GM12891 (cell line): ENCODE results near the gene APOL6.

ENCODE experiments used
- DNase-seq: peaks from one replicate; pipeline ENCODE4 v3.0.0; 2011; ENCODE audit warnings: low spot score; ENCODE audit not compliant: insufficient read length
- FAIRE-seq: peaks from 2 replicates; lab custom pipeline; 2011; peaks lifted over from hg19 to GRCh38; lab: Jason Lieb, UNC
- PAX5 ChIP-seq: IDR thresholded peaks from 2 replicates; pipeline ENCODE4 v1.6.1; 2011; ENCODE audit warnings: low read length, moderate library complexity, mild to moderate bottlenecking; ENCODE audit not compliant: insufficient read depth, severe bottlenecking
- POLR2A ChIP-seq: IDR thresholded peaks from 2 replicates; pipeline ENCODE4 v1.6.1; 2011; ENCODE audit warnings: low read depth, low read length, control low read depth
- POLR2AphosphoS5 ChIP-seq: IDR thresholded peaks from 2 replicates; pipeline ENCODE4 v1.6.1; 2011; ENCODE audit warnings: low read depth, low read length, control low read depth
- POU2F2 ChIP-seq: IDR thresholded peaks from 2 replicates; pipeline ENCODE4 v1.6.1; 2011; ENCODE audit warnings: low read depth, mild to moderate bottlenecking, control low read depth, low read length, moderate library complexity
- SPI1 ChIP-seq: IDR thresholded peaks from 2 replicates; pipeline ENCODE4 v1.6.1; 2011; ENCODE audit warnings: low read depth, low read length, control low read depth
- TAF1 ChIP-seq: IDR thresholded peaks from 2 replicates; pipeline ENCODE4 v1.6.1; 2011; ENCODE audit warnings: low read depth, low read length, control low read depth

APOL6 gene

DNA sequence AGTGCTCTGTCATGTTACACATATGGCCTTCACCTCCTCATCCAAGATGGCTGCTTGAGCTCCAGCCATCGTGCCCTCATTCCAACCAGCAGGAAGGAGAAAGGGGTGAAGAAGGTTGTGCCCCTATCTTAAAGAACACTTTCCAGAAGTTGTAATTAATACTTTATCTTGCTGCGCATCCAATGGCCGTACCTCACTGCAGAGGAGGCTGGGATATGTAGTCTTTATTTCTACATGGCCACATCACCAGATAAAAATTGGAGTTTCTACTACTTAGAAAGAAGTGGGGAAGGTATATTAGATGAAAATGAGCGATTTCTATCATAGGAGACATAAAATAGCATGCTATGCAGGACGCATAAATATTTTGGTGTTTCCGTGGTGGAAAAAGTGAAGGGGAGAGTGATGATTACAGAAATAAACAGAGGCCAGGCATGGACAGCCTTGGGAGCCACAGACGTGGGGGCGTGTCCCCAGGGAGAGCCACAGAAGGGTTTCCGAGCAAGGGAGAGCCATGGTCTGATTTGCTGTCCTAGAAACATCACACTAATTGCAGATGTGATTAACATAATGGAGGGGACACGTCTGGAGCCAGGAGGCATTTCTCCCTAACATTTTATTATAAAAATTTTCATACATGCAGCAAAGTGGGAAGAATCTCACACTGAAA is 22.3 kb upstream of the APOL6 start:
- FAIRE-seq (no peak), DNase-seq (no peak)
- TF ChIP-seq PAX5 (no peak), POU2F2 (no peak), TAF1 (no peak), POLR2A (no peak), SPI1 (no peak), POLR2AphosphoS5 (no peak)

- TF ChIP-seq SPI1 (no peak), POLR2AphosphoS5 (no peak), TAF1 (no peak), POU2F2 (no peak), PAX5 (no peak), POLR2A (no peak)
- DNase-seq = peak; percentile 25
- peak; percentile 90 for FAIRE-seq
Measured at GRCh38 chr22:35627267-35628041, 20.8 kb upstream of the APOL6 start.

GRCh38 chr22:35628732-35629131 is 19.5 kb upstream of the APOL6 start:
- FAIRE-seq = no peak
- no peak for DNase-seq
- no peak for TF ChIP-seq SPI1
- TF ChIP-seq TAF1 = no peak
- TF ChIP-seq PAX5 = no peak
- no peak for TF ChIP-seq POLR2A
- TF ChIP-seq POLR2AphosphoS5 = no peak
- TF ChIP-seq POU2F2 = no peak

GRCh38 chr22:35629406-35630216 is 18.6 kb upstream of the APOL6 start:
- FAIRE-seq (peak; percentile 52), DNase-seq (peak; percentile 31)

DNA sequence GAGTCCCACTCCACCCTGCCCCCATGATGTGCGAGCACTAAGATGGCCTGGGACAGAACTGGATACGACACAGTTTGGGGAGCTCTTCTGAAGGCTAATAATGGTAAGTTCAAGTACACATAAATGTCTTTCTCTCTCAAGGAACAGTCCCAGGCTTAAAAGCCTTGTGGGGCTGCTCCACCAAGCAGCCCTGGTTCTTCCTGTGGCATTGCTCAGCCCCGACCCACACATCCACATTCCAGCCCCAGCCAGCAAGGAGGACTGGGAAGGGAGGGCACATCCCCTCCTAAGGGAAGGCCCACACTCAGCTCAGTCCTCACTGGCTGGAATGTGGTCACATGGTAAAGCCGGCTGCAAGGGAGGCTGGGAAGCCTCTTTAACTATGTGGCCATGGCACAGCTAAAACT is 17.9 kb upstream of the APOL6 start:
- TF ChIP-seq SPI1 (no peak), PAX5 (no peak), TAF1 (no peak), POLR2A (no peak), POU2F2 (no peak), POLR2AphosphoS5 (no peak)
- no peak for FAIRE-seq
- DNase-seq = no peak

More at GRCh38 chr22:35629406-35630216, 18.6 kb upstream of the APOL6 start:
- TF ChIP-seq POU2F2 = peak; percentile 81
- TF ChIP-seq POLR2A = no peak
- TF ChIP-seq SPI1 = peak; percentile 63
- no peak for TF ChIP-seq TAF1

GRCh38 chr22:35630891-35631290 is 17.4 kb upstream of the APOL6 start:
- TF ChIP-seq TAF1 (no peak), PAX5 (no peak), POLR2AphosphoS5 (no peak), SPI1 (no peak), POU2F2 (no peak), POLR2A (no peak)
- DNase-seq (no peak), FAIRE-seq (no peak)

DNA sequence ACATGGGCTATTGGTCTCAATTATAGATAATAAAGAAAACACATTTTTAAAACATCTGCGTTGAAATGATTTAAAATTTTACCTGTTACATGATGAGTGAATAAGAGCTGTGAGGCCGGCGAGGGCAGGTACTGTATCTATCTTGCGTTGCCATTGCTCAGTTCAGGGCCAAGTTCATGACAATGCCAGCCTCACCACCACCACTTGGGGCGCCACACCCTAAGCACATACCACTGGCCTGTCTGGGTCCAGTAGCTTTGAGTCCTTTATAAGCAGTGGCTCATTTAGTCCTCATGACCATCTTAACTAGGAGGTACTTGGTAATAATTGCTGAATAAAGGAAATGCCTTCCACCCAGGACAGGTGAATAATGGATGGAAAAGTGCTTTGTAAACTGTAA is 16.6 kb upstream of the APOL6 start:
- FAIRE-seq = peak; percentile 80
- peak; percentile 37 for DNase-seq
- TF ChIP-seq POLR2A = no peak
- no peak for TF ChIP-seq PAX5
- no peak for TF ChIP-seq POLR2AphosphoS5

- no peak for DNase-seq
- FAIRE-seq = peak; percentile 43
- TF ChIP-seq POU2F2 (no peak), POLR2AphosphoS5 (no peak), TAF1 (no peak), PAX5 (no peak), POLR2A (no peak), SPI1 (no peak)
Measured at GRCh38 chr22:35632935-35633334, 15.3 kb upstream of the APOL6 start.

DNA sequence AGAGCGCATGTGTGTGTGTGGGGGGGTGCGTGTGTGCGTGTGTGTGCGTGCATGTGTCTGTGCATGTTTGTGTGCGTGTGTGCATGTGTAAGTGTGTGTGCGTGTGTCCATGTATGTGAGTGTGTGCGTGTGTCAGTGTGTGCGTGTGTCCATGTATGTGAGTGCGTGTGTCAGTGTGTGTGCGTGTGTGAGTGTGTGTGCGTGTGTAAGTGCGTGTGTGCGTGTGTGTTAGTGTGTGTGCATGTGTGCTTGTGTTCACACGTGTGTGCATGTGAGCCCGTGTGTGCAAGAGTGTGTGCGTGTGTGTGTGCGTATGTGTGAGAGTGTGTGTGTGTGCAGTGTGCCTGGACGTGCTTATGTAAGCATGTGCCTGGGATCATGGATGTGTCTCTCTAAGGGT is 14.7 kb upstream of the APOL6 start:
- peak; percentile 88 for FAIRE-seq
- TF ChIP-seq POU2F2 (0 out of 2 replicates have a peak, but pooled peaks have one; percentile 19), POLR2AphosphoS5 (no peak)
- DNase-seq = no peak
